Nephron progenitor cell (in vitro differentiated cells): ENCODE results near the gene ZNF76.
A peak's percentile ranks its signal among the peaks of the same experiment; 100 is the strongest.

ENCODE experiments used
- DNase-seq: peaks from one replicate; pipeline ENCODE4 v3.0.0; 2021
- H3K27ac Mint-ChIP-seq: 2 replicates; pipeline ENCODE4 v1.8.0; 2021; ENCODE audit warnings: mild to moderate bottlenecking, moderate library complexity, mixed read lengths
- H3K27me3 Mint-ChIP-seq: 2 replicates; pipeline ENCODE4 v1.8.0; 2021; ENCODE audit warnings: mild to moderate bottlenecking, low read depth, mixed read lengths; ENCODE audit not compliant: poor library complexity
- H3K36me3 Mint-ChIP-seq: 2 replicates; pipeline ENCODE4 v1.8.0; 2021; ENCODE audit warnings: low read depth, mixed read lengths
- H3K4me1 Mint-ChIP-seq: 2 replicates; pipeline ENCODE4 v1.8.0; 2021; ENCODE audit warnings: mixed read lengths
- H3K4me3 Mint-ChIP-seq: 2 replicates; pipeline ENCODE4 v1.8.0; 2021; ENCODE audit warnings: mild to moderate bottlenecking, moderate library complexity, mixed read lengths
- H3K9me3 Mint-ChIP-seq: 2 replicates; pipeline ENCODE4 v1.8.0; 2021; ENCODE audit warnings: mild to moderate bottlenecking, moderate library complexity, mixed read lengths
- TF ChIP-seq, protein P1 (sequence below): fragments of 200-600 bp; sonication (generic); IDR thresholded peaks from 2 replicates; pipeline ENCODE4 v1.5.0; 2021; ENCODE audit warnings: antibody characterized with exemption

ZNF76 gene

GRCh38 chr6:35288834-35289233 is 29.3 kb downstream of the ZNF76 start:
- TF ChIP-seq, protein P1, sequence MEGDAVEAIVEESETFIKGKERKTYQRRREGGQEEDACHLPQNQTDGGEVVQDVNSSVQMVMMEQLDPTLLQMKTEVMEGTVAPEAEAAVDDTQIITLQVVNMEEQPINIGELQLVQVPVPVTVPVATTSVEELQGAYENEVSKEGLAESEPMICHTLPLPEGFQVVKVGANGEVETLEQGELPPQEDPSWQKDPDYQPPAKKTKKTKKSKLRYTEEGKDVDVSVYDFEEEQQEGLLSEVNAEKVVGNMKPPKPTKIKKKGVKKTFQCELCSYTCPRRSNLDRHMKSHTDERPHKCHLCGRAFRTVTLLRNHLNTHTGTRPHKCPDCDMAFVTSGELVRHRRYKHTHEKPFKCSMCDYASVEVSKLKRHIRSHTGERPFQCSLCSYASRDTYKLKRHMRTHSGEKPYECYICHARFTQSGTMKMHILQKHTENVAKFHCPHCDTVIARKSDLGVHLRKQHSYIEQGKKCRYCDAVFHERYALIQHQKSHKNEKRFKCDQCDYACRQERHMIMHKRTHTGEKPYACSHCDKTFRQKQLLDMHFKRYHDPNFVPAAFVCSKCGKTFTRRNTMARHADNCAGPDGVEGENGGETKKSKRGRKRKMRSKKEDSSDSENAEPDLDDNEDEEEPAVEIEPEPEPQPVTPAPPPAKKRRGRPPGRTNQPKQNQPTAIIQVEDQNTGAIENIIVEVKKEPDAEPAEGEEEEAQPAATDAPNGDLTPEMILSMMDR = no peak
- H3K4me1 Mint-ChIP-seq = no peaks in the 10 kb centered on the region
- no peak for DNase-seq
- H3K36me3 Mint-ChIP-seq = peaks cover 31% of the 10 kb centered on the region
- H3K9me3 Mint-ChIP-seq = no peaks in the 10 kb centered on the region
- no peaks in the 10 kb centered on the region for H3K27me3 Mint-ChIP-seq
- H3K27ac Mint-ChIP-seq = peak overlapping the region; percentile 54
- H3K4me3 Mint-ChIP-seq = no peak overlapping the region

- no peak for DNase-seq
- TF ChIP-seq, protein P1 = no peak
- Mint-ChIP-seq H3K4me1 (no peaks in the 10 kb centered on the region), H3K27me3 (no peaks in the 10 kb centered on the region), H3K36me3 (peaks cover 22% of the 10 kb centered on the region), H3K9me3 (no peaks in the 10 kb centered on the region), H3K4me3 (no peak overlapping the region), H3K27ac (peak overlapping the region; percentile 74)
Observed at GRCh38 chr6:35291491-35291890, 32.0 kb downstream of the ZNF76 start.

GRCh38 chr6:35292494-35292893 is 33.0 kb downstream of the ZNF76 start:
- H3K27ac Mint-ChIP-seq = no peak overlapping the region
- H3K27me3 Mint-ChIP-seq = no peaks in the 10 kb centered on the region
- peaks cover 3% of the 10 kb centered on the region for H3K4me1 Mint-ChIP-seq
- no peak overlapping the region for H3K4me3 Mint-ChIP-seq
- H3K9me3 Mint-ChIP-seq = no peaks in the 10 kb centered on the region
- TF ChIP-seq, protein P1 = no peak
- DNase-seq = no peak
- H3K36me3 Mint-ChIP-seq = peaks cover 12% of the 10 kb centered on the region

DNA sequence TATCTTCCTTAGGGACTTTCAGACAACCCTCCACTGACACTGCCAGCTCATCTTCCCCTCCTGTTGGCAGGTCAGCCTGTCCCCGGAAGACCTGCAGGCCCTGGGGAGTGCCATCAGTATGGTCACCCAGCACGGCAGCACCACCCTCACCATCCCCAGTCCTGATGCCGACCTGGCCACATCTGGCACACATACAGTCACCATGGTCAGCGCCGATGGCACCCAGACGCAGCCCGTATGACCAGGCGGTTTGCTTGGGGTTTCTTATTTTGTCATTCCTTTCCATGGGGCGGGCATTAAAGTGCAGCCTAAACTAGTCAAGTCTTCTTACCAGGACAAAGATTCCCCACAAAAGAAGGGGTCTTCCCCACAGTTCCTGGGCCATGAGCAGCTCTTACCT is 34.1 kb downstream of the ZNF76 start:
- H3K4me3 Mint-ChIP-seq = no peak overlapping the region
- peaks cover 6% of the 10 kb centered on the region for H3K4me1 Mint-ChIP-seq
- H3K36me3 Mint-ChIP-seq = peaks cover 12% of the 10 kb centered on the region
- H3K27me3 Mint-ChIP-seq = no peaks in the 10 kb centered on the region
- no peaks in the 10 kb centered on the region for H3K9me3 Mint-ChIP-seq
- DNase-seq = no peak
- TF ChIP-seq, protein P1 = no peak
- no peak overlapping the region for H3K27ac Mint-ChIP-seq

- DNase-seq = peak; percentile 50
- peaks cover 6% of the 10 kb centered on the region for H3K36me3 Mint-ChIP-seq
- no peaks in the 10 kb centered on the region for H3K9me3 Mint-ChIP-seq
- no peak overlapping the region for H3K27ac Mint-ChIP-seq
- no peak overlapping the region for H3K4me3 Mint-ChIP-seq
- peaks cover 2% of the 10 kb centered on the region for H3K27me3 Mint-ChIP-seq
- TF ChIP-seq, protein P1 = peak; percentile 69
- H3K4me1 Mint-ChIP-seq = peaks cover 13% of the 10 kb centered on the region
Observed at GRCh38 chr6:35294308-35294945, 34.9 kb downstream of the ZNF76 start.

- peaks cover 5% of the 10 kb centered on the region for H3K27me3 Mint-ChIP-seq
- no peak for DNase-seq
- TF ChIP-seq, protein P1 = no peak
- no peak overlapping the region for H3K27ac Mint-ChIP-seq
- H3K4me1 Mint-ChIP-seq = peaks cover 17% of the 10 kb centered on the region
- no peak overlapping the region for H3K4me3 Mint-ChIP-seq
- H3K36me3 Mint-ChIP-seq = peaks cover 6% of the 10 kb centered on the region
- H3K9me3 Mint-ChIP-seq = no peaks in the 10 kb centered on the region
Observed at GRCh38 chr6:35295036-35295435, 35.5 kb downstream of the ZNF76 start.
